PC-3 (cell line): ENCODE data around the gene STK39.

Experiments
- CTCF ChIP-seq: fragments of 300-600 bp; sonication (generic); conservative IDR thresholded peaks from 2 replicates; pipeline ENCODE4 v1.5.1; 2017; ENCODE audit warnings: antibody characterized with exemption, low read depth, mild to moderate bottlenecking, low read length
- EZH2phosphoT487 ChIP-seq: fragments of 300-600 bp; sonication (generic); IDR thresholded peaks from 2 replicates; pipeline ENCODE4 v1.6.1; 2018; ENCODE audit warnings: mild to moderate bottlenecking, antibody characterized with exemption, low read length, borderline replicate concordance

- TF ChIP-seq CTCF (no peak), EZH2phosphoT487 (no peak)
Measured at GRCh38 chr2:168138374-168138773, 109.0 kb downstream of the STK39 start.
